Measurements from ENCODE around the gene FAM174C.

GRCh38 chr19:1282588-1283206, 7.4 kb downstream of the FAM174C start:
- no peak for TF ChIP-seq CTCF (IDR thresholded peaks at IDR 0.05)
- no peak for TF ChIP-seq POLR2A (IDR thresholded peaks at IDR 0.05)
